Measurements from ENCODE around the gene GNG12. TPM values are rescaled to one million over a fixed set of nuclear protein-coding genes. Genes with fewer than 3 reads are reported as not detected.

GNG12 gene
- total RNA-seq, 1 donor from 2014 or later: 71.2 TPM

DNA sequence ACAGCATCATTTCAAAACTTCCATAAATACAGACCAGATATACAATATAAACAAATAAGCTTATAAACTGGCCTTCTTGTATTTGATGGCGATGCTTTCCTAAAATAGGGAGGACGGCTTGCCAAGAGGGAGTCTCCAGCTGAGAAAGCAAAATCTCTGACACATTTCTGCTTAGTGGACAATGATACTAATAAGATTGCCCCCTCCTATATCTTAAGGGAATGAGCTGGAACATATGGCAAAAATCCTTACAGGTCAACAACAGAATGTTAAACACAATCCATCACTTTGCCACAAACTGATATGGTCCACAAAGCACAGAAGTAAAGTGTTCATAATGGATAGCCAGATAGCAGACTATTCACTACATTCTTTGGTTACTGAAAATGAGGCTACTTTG is 155.3 kb downstream of the GNG12 start:
- Histone ChIP-seq H3K4me1 (peaks cover under 1 to 1% of the 10 kb centered on the region in 2 donors), H3K4me3 (no peak overlapping the region), H3K27ac (no peak overlapping the region), H3K9me3 (no peaks in the 10 kb centered on the region), H3K27me3 (no peaks in the 10 kb centered on the region), H3K36me3 (no peaks in the 10 kb centered on the region)
- intact Hi-C loops (cut with DNase I): no loop called here
- no peak for DNase-seq (ENCODE audit: low spot score in 2 of 2)
- TF ChIP-seq, protein P1, sequence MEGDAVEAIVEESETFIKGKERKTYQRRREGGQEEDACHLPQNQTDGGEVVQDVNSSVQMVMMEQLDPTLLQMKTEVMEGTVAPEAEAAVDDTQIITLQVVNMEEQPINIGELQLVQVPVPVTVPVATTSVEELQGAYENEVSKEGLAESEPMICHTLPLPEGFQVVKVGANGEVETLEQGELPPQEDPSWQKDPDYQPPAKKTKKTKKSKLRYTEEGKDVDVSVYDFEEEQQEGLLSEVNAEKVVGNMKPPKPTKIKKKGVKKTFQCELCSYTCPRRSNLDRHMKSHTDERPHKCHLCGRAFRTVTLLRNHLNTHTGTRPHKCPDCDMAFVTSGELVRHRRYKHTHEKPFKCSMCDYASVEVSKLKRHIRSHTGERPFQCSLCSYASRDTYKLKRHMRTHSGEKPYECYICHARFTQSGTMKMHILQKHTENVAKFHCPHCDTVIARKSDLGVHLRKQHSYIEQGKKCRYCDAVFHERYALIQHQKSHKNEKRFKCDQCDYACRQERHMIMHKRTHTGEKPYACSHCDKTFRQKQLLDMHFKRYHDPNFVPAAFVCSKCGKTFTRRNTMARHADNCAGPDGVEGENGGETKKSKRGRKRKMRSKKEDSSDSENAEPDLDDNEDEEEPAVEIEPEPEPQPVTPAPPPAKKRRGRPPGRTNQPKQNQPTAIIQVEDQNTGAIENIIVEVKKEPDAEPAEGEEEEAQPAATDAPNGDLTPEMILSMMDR (IDR thresholded peaks at IDR 0.05): no peak

GRCh38 chr1:67677408-67677807 is 155.9 kb downstream of the GNG12 start:
- Histone ChIP-seq H3K36me3 (no peaks in the 10 kb centered on the region), H3K4me3 (no peak overlapping the region), H3K4me1 (no peaks in the 10 kb centered on the region), H3K9me3 (no peaks in the 10 kb centered on the region), H3K27me3 (no peaks in the 10 kb centered on the region), H3K27ac (no peak overlapping the region)
- DNase-seq (ENCODE audit: low spot score in 2 of 2): no peak
- intact Hi-C loops (cut with DNase I): no loop called here
- TF ChIP-seq, protein P1 (IDR thresholded peaks at IDR 0.05): no peak

DNA sequence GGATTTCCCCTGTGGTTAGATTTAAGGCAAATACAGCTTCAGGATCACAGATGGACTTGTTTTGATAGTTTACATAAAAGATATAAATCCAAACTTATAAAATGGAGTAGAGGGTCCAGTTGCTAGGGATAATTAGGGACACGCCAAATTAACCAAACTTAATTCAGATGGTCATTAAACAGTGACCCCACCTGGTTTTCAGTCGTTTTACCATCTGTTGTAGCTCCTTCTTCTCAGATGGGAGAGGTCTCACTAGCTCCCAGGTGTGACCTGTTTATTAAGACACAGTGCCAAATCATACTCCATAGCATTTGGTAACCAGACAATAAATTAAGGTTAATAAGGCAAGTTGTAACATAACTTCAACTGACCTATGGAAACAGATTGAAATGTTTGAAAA is 156.3 kb downstream of the GNG12 start:
- no peak overlapping the region for H3K4me3 ChIP-seq
- H3K36me3 ChIP-seq: no peaks in the 10 kb centered on the region
- no peaks in the 10 kb centered on the region for H3K9me3 ChIP-seq
- H3K27ac ChIP-seq: no peak overlapping the region
- TF ChIP-seq, protein P1 (IDR thresholded peaks at IDR 0.05): no peak
- intact Hi-C loops (cut with DNase I): no loop called here
- no peaks in the 10 kb centered on the region for H3K4me1 ChIP-seq
- H3K27me3 ChIP-seq: no peaks in the 10 kb centered on the region
- DNase-seq (ENCODE audit: low spot score in 2 of 2): no peak

DNA sequence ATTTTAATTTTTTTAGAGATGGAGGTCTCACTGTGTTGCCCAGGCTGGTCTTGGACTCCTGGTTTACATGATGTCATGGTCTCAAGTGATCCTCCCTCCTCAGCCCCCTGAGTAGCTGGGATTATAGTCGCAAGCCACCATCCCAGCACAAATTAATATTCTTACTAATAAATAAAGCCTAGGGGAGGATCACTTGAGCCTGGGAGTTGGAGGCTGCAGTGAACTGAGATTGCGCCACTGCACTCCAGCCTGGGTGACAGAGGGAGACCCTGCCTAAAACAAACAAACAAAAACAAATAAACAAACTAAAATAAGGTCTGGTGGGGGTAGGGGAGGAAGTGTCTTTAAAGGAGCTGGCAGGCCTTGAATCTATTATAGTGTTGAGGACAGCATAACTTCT is 157.0 kb downstream of the GNG12 start:
- H3K36me3 ChIP-seq: no peaks in the 10 kb centered on the region
- no peaks in the 10 kb centered on the region for H3K4me1 ChIP-seq
- no peaks in the 10 kb centered on the region for H3K27me3 ChIP-seq
- no peak overlapping the region for H3K4me3 ChIP-seq
- no peaks in the 10 kb centered on the region for H3K9me3 ChIP-seq
- TF ChIP-seq, protein P1 (IDR thresholded peaks at IDR 0.05): no peak
- no peak for DNase-seq (ENCODE audit: low spot score in 2 of 2)
- H3K27ac ChIP-seq: no peak overlapping the region
- intact Hi-C loops (cut with DNase I): no loop called here

DNA sequence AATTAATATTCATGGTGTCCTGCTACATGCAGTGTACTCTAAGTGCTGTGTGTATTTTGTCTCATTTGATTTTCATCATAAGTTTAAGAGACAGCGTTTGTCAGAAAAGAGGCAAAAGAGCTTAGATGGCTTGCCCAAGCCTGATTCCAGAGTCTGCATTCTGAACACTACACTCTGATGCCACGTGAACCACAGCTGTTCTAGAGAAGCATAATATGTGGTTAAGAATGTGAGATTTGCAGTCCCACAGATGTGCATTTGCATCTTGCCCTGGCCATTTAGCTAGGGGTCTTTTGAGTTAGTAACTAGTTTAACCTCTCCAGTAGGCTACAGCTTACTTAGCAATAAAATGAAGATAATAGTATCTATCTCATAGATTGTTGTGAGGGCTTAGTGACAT is 157.5 kb downstream of the GNG12 start:
- Histone ChIP-seq H3K27me3 (no peaks in the 10 kb centered on the region), H3K4me3 (no peak overlapping the region), H3K27ac (no peak overlapping the region), H3K4me1 (no peaks in the 10 kb centered on the region), H3K36me3 (no peaks in the 10 kb centered on the region), H3K9me3 (no peaks in the 10 kb centered on the region)
- DNase-seq (ENCODE audit: low spot score in 2 of 2): no peak
- TF ChIP-seq, protein P1 (IDR thresholded peaks at IDR 0.05): no peak
- intact Hi-C loops (cut with DNase I): no loop called here
